Gastrocnemius medialis (tissue), 4 donors: Measurements from ENCODE around the gene RRAD. TPM values are rescaled to one million over a fixed set of nuclear protein-coding genes. Genes with fewer than 3 reads are reported as not detected.
A peak's percentile ranks its signal among the peaks of the same experiment; 100 is the strongest.
"Not testable (repeated sequence)": the region's sequence is repeated elsewhere in the genome, so short reads cannot be mapped to it uniquely, and the experiment has no call there.

Source experiments
- ATAC-seq, 2 donors: fragments of 150-250 bp; one replicate each; pipeline ENCODE4 v1.9.1; 2016
- DNase-seq, 2 donors: peaks; one replicate each; pipeline ENCODE4 v3.0.0-alpha.2; 2019
- H3K27ac ChIP-seq, 4 donors: fragments of 200-600 bp; sonication (generic); 1 replicate in 1 of 4; 2 replicates in 3 of 4; pipeline ENCODE4 v1.5.1; 2016 to 2018; ENCODE audit warnings: mild to moderate bottlenecking in 2 of 4, moderate library complexity in 1 of 4
- H3K27me3 ChIP-seq, 3 donors: fragments of 200-600 bp; sonication (generic) in 2 of 3; 1 replicate in 1 of 3; 2 replicates in 2 of 3; pipeline versions ENCODE4 v1.5.1 to v1.6.0; 2016 to 2019; ENCODE audit warnings: mild to moderate bottlenecking in 1 of 3, moderate library complexity in 1 of 3
- H3K36me3 ChIP-seq, 2 donors: fragments of 200-600 bp; sonication (generic) in 1 of 2; one replicate each; pipeline ENCODE4 v1.5.1; 2017 to 2018
- H3K4me1 ChIP-seq, 2 donors: fragments of 200-600 bp; sonication (generic) in 1 of 2; one replicate each; pipeline ENCODE4 v1.5.1; 2016 to 2017; ENCODE audit warnings: mild to moderate bottlenecking in 2 of 2
- H3K4me3 ChIP-seq, 4 donors: fragments of 200-600 bp; sonication (generic) in 3 of 4; 1 replicate in 1 of 4; 2 replicates in 3 of 4; pipeline ENCODE4 v1.5.1; 2016 to 2019; ENCODE audit warnings: mild to moderate bottlenecking in 2 of 4
- H3K9me3 ChIP-seq, 3 donors: fragments of 200-600 bp; sonication (generic) in 2 of 3; 1 replicate in 1 of 3; 2 replicates in 2 of 3; pipeline ENCODE4 v1.5.1; 2016 to 2019
- POLR2A ChIP-seq, 2 donors: fragments of 450-650 bp; IDR thresholded peaks; one replicate each; pipeline ENCODE4 v1.6.1; 2017; ENCODE audit warnings: antibody characterized with exemption in 2 of 2, mild to moderate bottlenecking in 2 of 2, moderate library complexity in 2 of 2
- in situ Hi-C, 4 donors: fragments of 200-750 bp; cut with MboI; loops; one replicate each; pipeline versions ENCODE4 v1.15.0 to v1.8.0; 2017; ENCODE audit warnings: low sequenced_read_pairs in 4 of 4
- intact Hi-C: fragments of 100-400 bp; cut with DNase I; formaldehyde crosslinking; loops from one replicate; pipeline ENCODE4 v1.15.1; 2023; ENCODE audit warnings: low total_unique reads
- total RNA-seq, 4 donors: library from RNA; depleted of rRNA; stranded (reverse); fragments of >200 nt; gene quantifications; one replicate each; pipeline versions ENCODE4 v1.1.0 to v1.2.3, GENCODE V29; 2016
- TF ChIP-seq, protein P1 (sequence below), 5 experiments: fragments of 450-650 bp in 3 of 5; fragments of 200-600 bp in 2 of 5; sonication (generic) in 2 of 5; IDR thresholded peaks in 4 of 5; conservative IDR thresholded peaks in 1 of 5; 1 replicate in 4 of 5; 2 replicates in 1 of 5; pipeline ENCODE4 v1.5.1; 2016 to 2019; ENCODE audit warnings: antibody characterized with exemption in 5 of 5, mild to moderate bottlenecking in 3 of 5, moderate library complexity in 3 of 5

The RRAD gene
- 1,000 to 10,000 TPM in 1 of 4 donors, 100 to 1,000 TPM in 3; 286 to 1,191 (median 655) TPM for total RNA-seq

DNA sequence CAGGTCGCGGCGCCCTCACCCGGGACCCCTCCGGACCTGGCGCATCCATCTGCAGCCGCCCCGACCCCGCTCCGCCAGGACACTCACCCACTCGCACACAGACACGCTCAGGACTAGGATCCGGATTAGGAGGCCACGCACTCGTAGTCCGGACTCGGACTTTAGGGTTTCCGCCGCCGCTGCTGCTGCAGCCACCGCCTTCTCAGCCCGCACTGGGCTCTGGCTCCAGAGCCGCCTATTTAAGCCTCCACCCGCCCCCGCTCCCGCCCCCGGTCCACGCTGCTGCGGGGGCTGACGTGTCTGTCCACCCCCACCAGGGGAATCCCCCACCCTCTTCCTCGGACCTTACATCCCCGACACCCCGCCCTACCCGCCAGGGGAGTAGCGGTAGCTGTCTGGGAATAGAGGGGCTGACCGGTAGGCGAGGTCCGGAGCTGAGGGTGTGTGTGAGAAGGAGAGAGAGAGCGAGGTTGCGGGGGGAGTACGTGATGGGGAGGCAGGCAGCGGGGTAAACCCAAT lies at the start of gene RRAD:
RRAD (minus strand) TSS at position 214 of the 519 bp plus-strand sequence. CDS start 356 bp downstream, outside the sequence.
- in situ Hi-C loops (no loop called here), intact Hi-C loops (no loop called here)
- Histone ChIP-seq H3K4me3 (peak within 1 kb of the TSS; percentile 57 to 79 (median 72)), H3K27me3 (no peaks in the 10 kb centered on the region), H3K27ac (peak within 1 kb of the TSS; percentile 91 to 99 (median 96)), H3K9me3 (no peaks in the 10 kb centered on the region), H3K4me1 (peaks cover 63 to 90% of the 10 kb centered on the region in 2 donors), H3K36me3 (peaks cover 0 to 20% of the 10 kb centered on the region in 2 donors)
- DNase-seq (peak; percentile 73 to 92), ATAC-seq (peak; percentile 4 to 13)
- TF ChIP-seq, protein P1, sequence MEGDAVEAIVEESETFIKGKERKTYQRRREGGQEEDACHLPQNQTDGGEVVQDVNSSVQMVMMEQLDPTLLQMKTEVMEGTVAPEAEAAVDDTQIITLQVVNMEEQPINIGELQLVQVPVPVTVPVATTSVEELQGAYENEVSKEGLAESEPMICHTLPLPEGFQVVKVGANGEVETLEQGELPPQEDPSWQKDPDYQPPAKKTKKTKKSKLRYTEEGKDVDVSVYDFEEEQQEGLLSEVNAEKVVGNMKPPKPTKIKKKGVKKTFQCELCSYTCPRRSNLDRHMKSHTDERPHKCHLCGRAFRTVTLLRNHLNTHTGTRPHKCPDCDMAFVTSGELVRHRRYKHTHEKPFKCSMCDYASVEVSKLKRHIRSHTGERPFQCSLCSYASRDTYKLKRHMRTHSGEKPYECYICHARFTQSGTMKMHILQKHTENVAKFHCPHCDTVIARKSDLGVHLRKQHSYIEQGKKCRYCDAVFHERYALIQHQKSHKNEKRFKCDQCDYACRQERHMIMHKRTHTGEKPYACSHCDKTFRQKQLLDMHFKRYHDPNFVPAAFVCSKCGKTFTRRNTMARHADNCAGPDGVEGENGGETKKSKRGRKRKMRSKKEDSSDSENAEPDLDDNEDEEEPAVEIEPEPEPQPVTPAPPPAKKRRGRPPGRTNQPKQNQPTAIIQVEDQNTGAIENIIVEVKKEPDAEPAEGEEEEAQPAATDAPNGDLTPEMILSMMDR (IDR thresholded peaks at IDR 0.05 in 4 of 5, conservative IDR thresholded peaks at IDR 0.05 in 1 of 5): peak in 3 of 5 experiments; percentile 16 to 25 (median 21)
- peak; percentile 86 to 94 for TF ChIP-seq POLR2A (IDR thresholded peaks at IDR 0.05)

DNA sequence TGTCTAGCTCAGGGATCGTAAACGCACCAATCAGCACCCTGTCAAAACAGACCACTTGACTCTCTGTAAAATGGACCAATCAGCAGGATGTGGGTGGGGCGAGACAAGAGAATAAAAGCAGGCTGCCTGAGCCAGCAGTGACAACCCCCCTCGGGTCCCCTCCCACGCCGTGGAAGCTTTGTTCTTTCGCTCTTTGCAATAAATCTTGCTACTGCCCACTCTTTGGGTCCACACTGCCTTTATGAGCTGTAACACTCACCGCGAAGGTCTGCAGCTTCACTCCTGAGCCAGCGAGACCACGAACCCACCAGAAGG lies 49.6 kb upstream of the RRAD start:
- H3K4me3 ChIP-seq, intact Hi-C loops, H3K27me3 ChIP-seq, H3K4me1 ChIP-seq, ATAC-seq, DNase-seq, H3K9me3 ChIP-seq, H3K27ac ChIP-seq: not testable (repeated sequence)
- in situ Hi-C loops: loop anchor here in 3 of 4 donors (5.0 to 10.0 kb wide), 2 partner anchors 180 to 182 kb away; partner anchors contain the start of genes FBXL8 (in 3 of the 3), TRADD (in 3 of the 3) and B3GNT9 (in 1 of the 3)
- H3K36me3 ChIP-seq: peaks cover 0 to 23% of the 10 kb centered on the region in 2 donors

DNA sequence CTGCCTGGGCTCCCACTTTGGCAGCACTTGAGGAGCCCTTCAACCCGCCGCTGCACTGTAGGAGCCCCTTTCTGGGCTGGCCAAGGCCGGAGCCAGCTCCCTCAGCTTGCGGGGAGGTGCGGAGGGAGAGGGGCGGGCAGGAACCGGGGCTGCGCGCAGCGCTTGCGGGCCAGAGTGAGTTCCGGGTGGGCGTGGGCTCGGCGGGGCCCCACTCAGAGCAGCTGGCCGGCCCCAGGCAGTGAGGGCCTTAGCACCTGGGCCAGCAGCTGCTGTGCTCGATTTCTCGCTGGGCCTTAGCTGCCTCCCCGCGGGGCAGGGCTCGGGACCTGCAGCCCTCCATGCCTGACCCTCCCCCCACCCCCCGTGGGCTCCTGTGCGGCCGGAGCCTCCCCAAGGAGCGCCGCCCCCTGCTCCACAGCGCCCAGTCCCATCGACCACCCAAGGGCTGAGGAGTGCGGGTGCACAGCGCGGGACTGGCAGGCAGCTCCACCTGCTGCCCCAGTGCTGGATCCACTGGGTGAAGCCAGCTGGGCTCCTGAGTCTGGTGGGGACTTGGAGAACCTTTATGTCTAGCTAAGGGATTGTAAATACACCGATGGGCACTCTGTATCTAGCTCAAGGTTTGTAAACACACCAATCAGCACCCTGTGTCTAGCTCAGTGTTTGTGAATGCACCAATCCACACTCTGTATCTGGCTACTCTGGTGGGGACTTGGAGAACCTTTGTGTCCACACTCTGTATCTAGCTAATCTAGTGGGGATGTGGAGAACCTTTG lies 49.0 kb upstream of the RRAD start:
- H3K36me3 ChIP-seq: peaks cover 0 to 26% of the 10 kb centered on the region in 2 donors
- H3K9me3 ChIP-seq, H3K27ac ChIP-seq, ATAC-seq, intact Hi-C loops, DNase-seq, H3K4me3 ChIP-seq, H3K27me3 ChIP-seq, H3K4me1 ChIP-seq: not testable (repeated sequence)
- in situ Hi-C loops: loop anchor here in 1 of 4 donors (10.0 kb wide), 1 partner anchor 180 kb away; the partner anchor contains the start of genes B3GNT9, FBXL8 and TRADD

- TF ChIP-seq POLR2A (IDR thresholded peaks at IDR 0.05): no peak
- TF ChIP-seq, protein P1 (IDR thresholded peaks at IDR 0.05 in 4 of 5, conservative IDR thresholded peaks at IDR 0.05 in 1 of 5): no peak
- DNase-seq (no peak), ATAC-seq (no peak)
- H3K9me3 ChIP-seq: no peaks in the 10 kb centered on the region
- H3K4me1 ChIP-seq: peaks cover 0 to 9% of the 10 kb centered on the region in 2 donors
- no peak overlapping the region for H3K4me3 ChIP-seq
- intact Hi-C loops (no loop called here), in situ Hi-C loops (loop anchor here in 1 of 4 donors (10.0 kb wide), 1 partner anchor 181 kb away; the partner anchor contains the start of genes B3GNT9, FBXL8 and TRADD)
- H3K36me3 ChIP-seq: peaks cover 0 to 30% of the 10 kb centered on the region in 2 donors
- no peaks in the 10 kb centered on the region for H3K27me3 ChIP-seq
- no peak overlapping the region for H3K27ac ChIP-seq
Measured at GRCh38 chr16:66973716-66974115, 48.4 kb upstream of the RRAD start.

- peaks cover 0 to 2% of the 10 kb centered on the region in 2 donors for H3K4me1 ChIP-seq
- in situ Hi-C loops (loop anchor here in 1 of 4 donors (10.0 kb wide), 1 partner anchor 182 kb away; the partner anchor contains the start of genes B3GNT9, FBXL8 and TRADD), intact Hi-C loops (no loop called here)
- no peaks in the 10 kb centered on the region for H3K27me3 ChIP-seq
- H3K4me3 ChIP-seq: no peak overlapping the region
- H3K9me3 ChIP-seq: no peaks in the 10 kb centered on the region
- H3K36me3 ChIP-seq: peaks cover 0 to 32% of the 10 kb centered on the region in 2 donors
- H3K27ac ChIP-seq: no peak overlapping the region
- DNase-seq (no peak), ATAC-seq (no peak)
- no peak for TF ChIP-seq POLR2A (IDR thresholded peaks at IDR 0.05)
Measured at GRCh38 chr16:66972983-66973382, 47.6 kb upstream of the RRAD start.
